Rectal smooth muscle tissue (tissue), 1 donor: Measurements from ENCODE around the gene LSP1.
"Not testable (repeated sequence)": the region's sequence is repeated elsewhere in the genome, so short reads cannot be mapped to it uniquely, and the experiment has no call there.

Experiments used
- H3K27ac ChIP-seq: one replicate; pipeline ENCODE4 v1.7.0; 2013; ENCODE audit warnings: low read depth, low read length, inconsistent platforms
- H3K27me3 ChIP-seq: one replicate; pipeline ENCODE4 v1.7.0; 2013; ENCODE audit warnings: low read length; ENCODE audit not compliant: control insufficient read depth, insufficient read depth
- H3K36me3 ChIP-seq: one replicate; pipeline ENCODE4 v1.7.0; 2013; ENCODE audit warnings: low read length; ENCODE audit not compliant: control insufficient read depth, insufficient read depth
- H3K4me1 ChIP-seq: one replicate; pipeline ENCODE4 v1.7.0; 2013; ENCODE audit warnings: low read length; ENCODE audit not compliant: control insufficient read depth, insufficient read depth
- H3K4me3 ChIP-seq: one replicate; pipeline ENCODE4 v1.7.0; 2013; ENCODE audit warnings: low read length
- H3K9ac ChIP-seq: one replicate; pipeline ENCODE4 v1.7.0; 2013; ENCODE audit warnings: low read length

Gene LSP1

DNA sequence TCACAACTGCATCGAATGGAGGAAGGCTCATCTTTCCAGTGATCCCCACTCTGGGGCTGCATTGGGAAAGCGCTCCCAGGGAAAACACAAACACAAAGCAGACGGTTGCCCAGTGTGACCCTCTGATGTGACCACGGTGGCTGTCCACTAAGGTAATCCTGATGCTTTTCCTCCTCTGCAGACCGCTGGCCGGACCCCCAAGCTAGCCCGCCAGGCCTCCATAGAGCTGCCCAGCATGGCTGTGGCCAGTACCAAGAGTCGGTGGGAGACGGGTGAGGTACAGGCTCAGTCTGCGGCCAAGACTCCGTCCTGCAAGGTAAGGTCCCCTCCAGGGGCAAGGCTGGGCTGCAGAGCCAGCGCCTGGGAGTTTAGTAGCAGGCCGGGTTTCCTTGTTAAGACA lies 33.7 kb downstream of the LSP1 start:
- not testable (repeated sequence) for H3K27me3 ChIP-seq, H3K4me3 ChIP-seq, H3K9ac ChIP-seq, H3K4me1 ChIP-seq, H3K27ac ChIP-seq
- H3K36me3 ChIP-seq = peaks cover 17% of the 10 kb centered on the region

- no peak overlapping the region for H3K27ac ChIP-seq
- peaks cover 17% of the 10 kb centered on the region for H3K36me3 ChIP-seq
- H3K4me3 ChIP-seq = no peak overlapping the region
- H3K9ac ChIP-seq = no peak overlapping the region
- no peaks in the 10 kb centered on the region for H3K27me3 ChIP-seq
- no peaks in the 10 kb centered on the region for H3K4me1 ChIP-seq
These were observed 34.8 kb downstream of the LSP1 start for GRCh38 chr11:1887451-1888346.

DNA sequence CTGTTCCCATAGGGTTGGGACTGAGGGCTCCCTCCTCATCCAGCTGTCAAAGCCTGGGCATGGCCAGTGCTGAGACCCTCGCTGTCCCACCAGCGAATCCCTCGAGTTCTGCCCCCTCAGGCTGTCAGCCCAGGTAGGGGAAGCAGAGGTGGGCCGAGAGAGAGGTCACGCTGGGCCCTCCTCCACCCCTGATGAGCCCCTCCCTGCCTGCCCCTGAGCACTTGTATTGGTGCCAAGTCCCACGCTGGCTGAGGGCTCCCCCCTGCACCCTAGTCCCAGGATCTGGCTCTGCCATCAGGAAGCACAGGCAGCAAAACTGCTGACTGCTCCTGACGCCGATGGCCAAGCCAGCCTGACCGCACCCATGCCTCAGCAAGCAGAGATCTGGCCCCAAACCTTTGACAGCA lies 35.5 kb downstream of the LSP1 start:
- H3K27me3 ChIP-seq = no peaks in the 10 kb centered on the region
- no peak overlapping the region for H3K9ac ChIP-seq
- no peak overlapping the region for H3K27ac ChIP-seq
- H3K4me1 ChIP-seq = no peaks in the 10 kb centered on the region
- H3K4me3 ChIP-seq = no peak overlapping the region
- H3K36me3 ChIP-seq = peaks cover 17% of the 10 kb centered on the region

- Histone ChIP-seq H3K27ac (no peak overlapping the region), H3K4me1 (no peaks in the 10 kb centered on the region), H3K27me3 (no peaks in the 10 kb centered on the region), H3K9ac (no peak overlapping the region), H3K36me3 (peaks cover 14% of the 10 kb centered on the region), H3K4me3 (no peak overlapping the region)
These were observed 35.9 kb downstream of the LSP1 start for GRCh38 chr11:1888811-1889210.

DNA sequence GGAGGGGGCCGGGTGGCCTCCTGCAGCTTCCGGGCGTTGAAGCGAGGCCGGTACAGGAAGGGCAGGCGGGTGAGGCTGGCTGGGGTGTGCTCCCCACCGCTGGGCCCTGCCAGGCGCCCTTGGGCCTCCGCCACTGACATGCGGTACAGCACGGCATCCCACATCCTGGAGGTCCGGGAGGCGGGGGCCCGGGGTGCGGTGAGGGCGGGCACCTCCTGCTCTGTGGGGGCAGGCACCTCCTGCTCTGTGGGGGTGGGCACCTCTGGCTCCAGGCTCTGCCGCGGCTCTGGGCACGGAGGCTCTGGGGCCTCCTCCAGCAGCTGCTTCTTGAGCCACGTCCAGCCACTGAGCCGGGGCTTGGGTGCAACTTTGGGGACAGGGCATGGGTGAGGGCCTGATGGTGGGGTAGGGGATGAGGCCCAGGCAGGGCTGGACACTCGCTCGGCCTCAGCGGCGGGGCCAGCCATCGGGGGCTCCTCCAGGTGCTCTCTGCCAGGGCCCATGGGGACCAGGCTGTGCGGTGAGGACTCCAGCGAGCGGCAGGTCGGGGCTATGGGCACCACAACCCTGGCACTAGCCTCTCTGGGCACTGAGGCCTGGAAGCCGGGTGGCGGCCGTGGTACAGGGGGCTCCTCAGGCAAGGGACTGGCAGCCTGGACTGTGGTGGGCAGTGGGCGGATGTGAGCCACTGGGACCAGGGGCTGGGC lies 36.5 kb downstream of the LSP1 start:
- no peak overlapping the region for H3K9ac ChIP-seq
- no peak overlapping the region for H3K4me3 ChIP-seq
- H3K27ac ChIP-seq = no peak overlapping the region
- H3K36me3 ChIP-seq = peaks cover 14% of the 10 kb centered on the region
- H3K4me1 ChIP-seq = no peaks in the 10 kb centered on the region
- H3K27me3 ChIP-seq = no peaks in the 10 kb centered on the region

DNA sequence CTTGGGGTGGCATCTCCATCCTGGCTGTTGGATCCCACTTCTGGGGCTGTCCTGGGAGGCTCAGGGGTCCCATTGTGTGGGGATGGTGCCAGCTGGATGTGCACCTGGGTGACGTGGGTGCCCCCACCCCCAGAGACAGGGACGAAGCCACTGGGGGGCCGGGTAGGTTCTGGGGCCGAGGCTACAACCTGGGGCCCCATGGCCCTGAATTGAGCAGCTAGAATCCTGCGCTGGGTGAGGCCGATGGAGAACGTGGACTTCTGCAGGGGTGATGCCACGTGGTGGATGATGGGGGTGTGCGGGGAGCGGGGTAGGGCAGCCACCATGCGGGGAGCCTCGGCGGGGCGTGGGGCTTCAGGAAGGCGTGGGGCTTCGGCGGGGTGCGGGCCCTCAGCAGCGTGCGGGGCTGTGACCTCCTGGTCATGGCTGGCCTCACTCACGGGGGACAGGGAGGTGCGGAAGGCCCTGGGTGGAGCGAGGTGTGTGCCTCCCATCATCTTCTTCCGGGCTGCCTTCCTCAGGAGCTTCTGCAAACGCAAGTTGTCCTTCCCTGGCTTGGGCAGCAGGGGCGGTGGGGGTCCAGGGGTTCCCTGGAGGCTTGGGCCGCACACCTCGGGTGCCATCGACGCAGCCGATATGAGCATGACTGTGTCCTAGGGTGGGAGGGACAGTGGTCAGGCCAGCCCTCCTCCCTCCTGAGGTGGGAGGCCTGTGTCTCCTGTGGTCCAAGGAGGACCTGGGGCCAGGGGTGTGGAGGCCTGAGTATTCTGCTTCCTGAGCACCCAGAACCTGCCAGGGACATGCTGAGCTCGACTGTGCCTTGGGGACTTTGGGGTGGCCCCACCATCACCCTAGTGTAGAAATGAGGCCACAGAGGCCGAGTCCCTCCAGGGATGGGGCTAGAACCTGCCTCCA lies 37.3 kb downstream of the LSP1 start:
- Histone ChIP-seq H3K36me3 (peaks cover 10% of the 10 kb centered on the region), H3K4me3 (no peak overlapping the region), H3K27me3 (no peaks in the 10 kb centered on the region), H3K27ac (no peak overlapping the region), H3K4me1 (no peaks in the 10 kb centered on the region), H3K9ac (no peak overlapping the region)

DNA sequence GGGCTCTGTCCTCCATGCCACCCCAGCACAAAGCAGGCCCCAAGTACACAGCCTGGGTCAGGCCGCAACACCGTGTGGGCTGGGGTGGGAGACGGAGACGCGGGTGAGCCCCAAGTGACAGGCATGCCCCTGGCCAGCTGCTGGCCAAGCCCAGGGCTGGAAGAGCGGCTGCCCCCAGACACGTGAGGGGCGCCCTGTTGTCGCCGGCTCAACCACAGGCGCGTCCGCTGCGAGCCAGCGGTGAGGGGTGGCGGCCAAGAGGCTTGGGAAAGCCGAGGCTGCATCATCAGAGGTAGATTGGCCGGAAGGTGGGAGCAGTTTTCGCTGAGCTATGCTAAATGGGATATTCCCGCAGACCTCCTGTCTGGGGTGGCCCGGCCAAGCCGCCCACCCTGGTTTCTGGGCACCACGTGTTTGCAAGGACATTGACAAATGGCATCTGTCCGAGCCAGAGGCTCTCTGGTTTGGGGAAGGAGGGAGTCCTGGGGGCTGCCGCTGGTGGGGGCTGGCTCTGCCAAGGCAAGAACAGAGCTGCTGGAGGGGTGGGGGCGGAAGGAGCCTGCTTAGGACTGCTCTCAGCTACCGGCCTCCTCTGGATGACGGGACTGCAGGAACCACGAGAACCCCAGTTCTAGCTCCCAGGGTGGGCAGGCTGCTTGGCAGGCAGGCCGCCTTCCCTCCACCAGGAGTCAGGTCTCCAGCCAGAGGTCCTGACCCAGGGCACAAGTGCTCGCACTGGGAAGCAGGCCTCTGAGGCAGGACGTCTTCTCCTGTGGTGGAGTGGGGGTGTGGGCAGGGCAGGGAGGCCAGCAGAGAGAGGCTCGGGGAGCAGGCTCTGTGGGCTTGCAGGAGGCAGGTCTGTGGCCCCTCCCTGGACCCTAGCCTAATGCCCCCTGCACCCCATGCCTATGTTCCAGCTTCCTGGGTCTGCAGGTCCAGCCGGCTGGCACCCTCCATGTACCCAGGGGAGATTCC lies 38.3 kb downstream of the LSP1 start:
- Histone ChIP-seq H3K27ac (no peak overlapping the region), H3K9ac (no peak overlapping the region), H3K4me3 (no peak overlapping the region)

DNA sequence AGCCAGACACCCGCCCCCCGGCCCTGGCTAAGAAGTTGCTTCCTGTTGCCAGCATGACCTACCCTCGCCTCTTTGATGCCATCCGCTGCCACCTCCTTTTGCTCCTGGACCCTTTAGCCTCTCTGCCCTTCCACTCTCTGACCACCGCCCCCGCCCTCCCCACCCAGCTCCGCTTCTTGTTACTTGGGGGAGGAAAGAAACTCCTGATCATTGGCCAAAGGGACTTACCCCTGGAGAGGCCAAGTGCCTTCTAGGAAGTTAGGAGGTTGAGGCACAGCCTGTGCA lies 38.9 kb downstream of the LSP1 start, which contains the start of gene PRR33:
Gene PRR33, minus strand, starts transcription at position 65 of the 285 bp plus-strand sequence. CDS start 1,311 bp downstream, outside the sequence.
- H3K27me3 ChIP-seq = no peaks in the 10 kb centered on the region
- no peak within 1 kb of the TSS for H3K9ac ChIP-seq
- no peak within 1 kb of the TSS for H3K27ac ChIP-seq
- H3K4me3 ChIP-seq = no peak within 1 kb of the TSS
- peaks cover 7% of the 10 kb centered on the region for H3K36me3 ChIP-seq
- no peaks in the 10 kb centered on the region for H3K4me1 ChIP-seq

More for the DNA sequence above, 38.3 kb downstream of the LSP1 start:
- Histone ChIP-seq H3K36me3 (peaks cover 10% of the 10 kb centered on the region), H3K27me3 (no peaks in the 10 kb centered on the region), H3K4me1 (no peaks in the 10 kb centered on the region)

- Histone ChIP-seq H3K9ac (no peak overlapping the region), H3K4me3 (no peak overlapping the region), H3K27me3 (no peaks in the 10 kb centered on the region), H3K27ac (no peak overlapping the region), H3K36me3 (peaks cover 7% of the 10 kb centered on the region), H3K4me1 (no peaks in the 10 kb centered on the region)
These were observed 39.2 kb downstream of the LSP1 start for GRCh38 chr11:1892116-1892515.

- Histone ChIP-seq H3K9ac (no peak overlapping the region), H3K36me3 (peaks cover 7% of the 10 kb centered on the region), H3K4me1 (no peaks in the 10 kb centered on the region), H3K27ac (no peak overlapping the region), H3K27me3 (no peaks in the 10 kb centered on the region), H3K4me3 (no peak overlapping the region)
These were observed 39.7 kb downstream of the LSP1 start for GRCh38 chr11:1892558-1892957.

DNA sequence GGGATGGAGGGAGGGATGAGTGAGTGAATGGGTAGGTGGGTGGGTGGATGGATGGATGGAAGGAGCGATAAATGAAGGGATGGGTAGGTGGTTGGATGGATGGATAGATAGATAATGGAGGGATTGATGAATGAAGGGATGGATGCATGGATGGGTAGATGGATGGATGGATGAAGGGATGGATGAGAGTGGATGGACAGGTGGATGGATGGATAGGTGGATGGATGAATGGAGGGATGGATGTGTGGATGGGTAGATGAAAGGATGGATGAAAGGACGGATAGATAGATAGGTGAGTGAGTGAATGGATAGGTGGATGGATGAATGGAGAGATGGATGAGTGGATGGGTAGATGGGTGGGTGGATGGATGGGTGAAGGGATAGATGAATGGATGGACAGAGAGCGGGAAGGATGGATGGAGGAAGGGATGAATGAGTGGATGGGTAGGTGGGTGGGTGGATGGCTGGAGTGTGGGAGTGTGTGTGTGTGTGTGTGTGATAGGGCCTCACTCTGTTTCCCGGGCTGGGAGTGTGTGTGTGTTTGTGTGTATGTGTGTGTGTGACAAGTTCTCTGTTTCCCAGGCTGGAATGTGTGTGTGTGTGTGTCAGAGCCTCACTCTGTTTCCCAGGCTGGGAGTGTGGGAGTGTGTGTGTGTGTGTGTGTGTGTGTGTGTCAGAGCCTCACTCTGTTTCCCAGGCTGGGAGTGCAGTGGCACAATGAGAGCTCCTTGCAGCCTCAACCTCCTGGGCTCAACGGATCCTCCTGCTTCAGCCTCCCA lies 40.9 kb downstream of the LSP1 start:
- Histone ChIP-seq H3K9ac (no peak overlapping the region), H3K27ac (no peak overlapping the region), H3K4me3 (no peak overlapping the region), H3K36me3 (no peaks in the 10 kb centered on the region), H3K27me3 (no peaks in the 10 kb centered on the region), H3K4me1 (no peaks in the 10 kb centered on the region)
